Activated CD4-positive, alpha-beta T cell treated with anti-CD3 and anti-CD28 coated beads, Interleukin-2, amount 50 U/mL, for 1 hour (primary cell): ENCODE results near the gene ABHD17A.
A peak's percentile ranks its signal among the peaks of the same experiment; 100 is the strongest.

Source experiments
- DNase-seq: peaks from one replicate; pipeline ENCODE4 v3.0.0-alpha.2; 2020

Gene ABHD17A

GRCh38 chr19:1851654-1852580 is 33.4 kb downstream of the ABHD17A start:
- DNase-seq = peak; percentile 64

GRCh38 chr19:1850809-1851653 is 34.3 kb downstream of the ABHD17A start:
- DNase-seq = no peak

DNA sequence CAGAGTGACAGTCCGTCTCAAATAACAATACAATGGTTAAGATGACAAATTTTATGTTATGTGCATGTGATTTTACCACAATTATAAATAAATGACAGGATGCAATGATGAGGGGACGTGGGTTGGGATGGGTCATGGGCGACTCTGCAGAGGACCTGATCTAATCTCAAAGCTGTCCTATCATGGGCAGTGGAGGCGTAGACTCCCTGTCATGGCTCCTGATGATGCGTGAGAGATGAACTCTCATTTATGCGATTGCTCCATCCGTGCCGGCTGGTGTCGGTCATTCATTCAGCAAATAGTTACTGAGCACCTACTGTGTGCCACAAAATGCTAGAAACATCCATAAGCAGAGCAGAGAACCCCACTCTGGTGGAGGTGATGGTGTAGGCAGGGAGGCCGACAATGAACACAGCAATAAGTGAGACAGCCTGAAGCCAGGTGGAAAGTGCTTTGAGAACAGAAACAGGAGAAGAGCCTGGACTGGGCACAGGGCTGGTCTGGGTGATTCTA is 35.4 kb downstream of the ABHD17A start:
- no peak for DNase-seq

DNA sequence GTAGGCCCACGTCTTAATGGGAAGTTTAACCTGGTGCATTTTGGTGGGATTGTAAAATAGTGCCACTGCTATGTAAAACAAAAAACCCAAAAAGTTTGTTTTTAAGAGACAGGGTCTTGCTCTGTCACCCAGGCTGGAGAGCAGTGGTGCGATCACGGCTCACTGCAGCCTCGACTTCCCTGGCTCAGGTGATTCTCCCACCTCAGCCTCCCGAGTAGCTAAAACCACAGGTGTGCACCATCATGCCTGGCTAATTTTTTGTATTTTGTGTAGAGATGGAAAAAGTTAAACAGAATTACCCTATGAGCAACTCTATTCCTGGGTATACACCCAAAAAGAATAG is 36.2 kb downstream of the ABHD17A start:
- no peak for DNase-seq

DNA sequence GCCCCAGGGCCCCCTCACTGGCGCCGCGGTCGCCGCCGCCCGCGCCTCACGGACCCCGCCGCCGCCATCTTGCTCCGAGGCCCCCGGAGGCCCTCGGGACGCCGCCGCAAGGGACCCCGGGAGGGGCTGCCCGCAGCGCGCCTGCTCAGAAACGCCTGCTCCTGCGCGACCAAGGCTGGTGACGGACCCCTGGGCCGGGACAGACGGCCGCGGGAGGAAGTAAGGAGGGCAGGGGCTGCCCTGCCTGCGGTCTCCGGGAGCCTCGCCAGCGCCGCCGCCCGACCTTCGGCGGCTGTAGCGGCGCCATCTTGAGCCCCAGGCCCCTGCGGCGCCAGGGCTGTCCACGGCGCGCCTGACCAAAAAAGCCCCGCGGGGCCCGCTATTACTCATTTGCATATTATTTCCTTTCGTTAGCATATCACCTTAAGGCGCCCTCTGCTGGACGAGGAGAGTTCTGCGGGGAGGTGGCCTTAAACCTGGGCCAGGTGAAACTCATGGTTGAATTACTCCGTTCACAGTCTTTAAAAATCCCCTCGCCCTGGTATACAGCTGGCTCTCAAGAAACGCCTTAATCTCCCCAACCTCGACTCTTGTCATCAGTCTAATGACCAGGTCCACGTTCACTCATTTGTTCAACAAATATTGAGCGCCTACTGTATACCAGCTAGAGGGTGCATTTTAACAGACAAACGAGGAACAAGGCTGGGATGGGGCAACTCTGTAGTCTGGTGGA is 36.7 kb downstream of the ABHD17A start, which contains the start of gene REXO1:
REXO1 (minus strand) TSS at position 85 of the 733 bp plus-strand sequence. CDS start 125 bp downstream, outside the sequence.
- peak; percentile 99 for DNase-seq

DNA sequence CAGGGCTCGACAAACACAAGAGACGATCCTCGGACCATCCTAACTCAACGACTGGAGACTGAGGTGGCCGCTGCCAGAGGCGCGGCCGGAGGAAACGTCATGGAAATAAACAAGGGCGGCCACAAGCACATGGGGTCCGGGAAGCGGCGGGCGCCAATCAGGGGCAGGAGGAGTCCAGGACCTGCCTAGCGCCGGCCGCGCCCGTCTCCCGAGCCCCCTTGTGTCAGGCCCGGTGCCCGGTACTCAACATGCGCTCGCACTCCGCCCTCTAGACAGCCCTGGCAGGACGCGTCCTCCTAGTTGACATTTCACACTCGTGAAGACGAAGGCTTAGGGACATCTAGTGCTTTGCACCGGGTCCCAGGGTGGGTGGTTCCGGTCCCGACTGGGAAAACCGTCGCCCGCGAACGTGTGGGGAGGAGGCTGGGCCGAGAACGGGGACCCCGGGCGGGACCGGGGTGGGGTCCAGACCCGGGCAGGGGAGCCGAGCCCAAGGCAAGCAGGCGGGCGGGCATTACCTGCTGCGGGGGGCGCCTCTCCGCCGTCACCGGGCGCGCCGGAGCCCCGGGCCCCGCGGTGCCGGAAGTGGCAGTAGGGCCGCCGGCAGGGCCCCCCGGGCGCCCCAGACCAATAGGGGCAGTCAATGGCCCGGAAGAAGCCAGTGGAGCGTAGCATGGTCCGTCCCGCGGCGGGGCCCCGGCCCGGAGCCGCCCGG is 37.5 kb downstream of the ABHD17A start:
- no peak for DNase-seq

GRCh38 chr19:1847348-1847683 is 38.0 kb downstream of the ABHD17A start:
- no peak for DNase-seq

- DNase-seq = no peak
Observed at GRCh38 chr19:1846517-1847204, 38.6 kb downstream of the ABHD17A start.

- no peak for DNase-seq
Observed at GRCh38 chr19:1845642-1846041, 39.7 kb downstream of the ABHD17A start.

DNA sequence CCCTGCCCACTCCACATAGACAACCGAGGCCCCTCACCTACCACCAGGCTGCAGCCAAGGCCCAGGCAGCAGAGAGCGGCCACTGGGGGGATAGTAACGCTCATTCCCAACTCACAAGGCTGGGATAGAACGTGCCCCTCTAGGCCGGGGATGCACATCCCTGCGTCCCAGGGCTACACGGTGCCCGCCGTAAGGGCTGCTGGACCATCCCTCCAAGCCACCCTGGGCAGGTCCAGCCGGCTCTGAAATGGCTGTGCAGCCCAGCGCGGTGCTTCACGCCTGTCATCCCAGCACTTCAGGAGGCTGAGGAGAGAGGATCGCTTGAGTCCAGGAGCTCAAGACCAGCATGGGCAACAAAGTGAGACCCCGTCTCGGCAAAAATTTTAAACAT is 40.2 kb downstream of the ABHD17A start:
- no peak for DNase-seq

- DNase-seq = no peak
Observed at GRCh38 chr19:1844513-1845124, 40.7 kb downstream of the ABHD17A start.

GRCh38 chr19:1843646-1844394 is 41.5 kb downstream of the ABHD17A start:
- DNase-seq = no peak

DNA sequence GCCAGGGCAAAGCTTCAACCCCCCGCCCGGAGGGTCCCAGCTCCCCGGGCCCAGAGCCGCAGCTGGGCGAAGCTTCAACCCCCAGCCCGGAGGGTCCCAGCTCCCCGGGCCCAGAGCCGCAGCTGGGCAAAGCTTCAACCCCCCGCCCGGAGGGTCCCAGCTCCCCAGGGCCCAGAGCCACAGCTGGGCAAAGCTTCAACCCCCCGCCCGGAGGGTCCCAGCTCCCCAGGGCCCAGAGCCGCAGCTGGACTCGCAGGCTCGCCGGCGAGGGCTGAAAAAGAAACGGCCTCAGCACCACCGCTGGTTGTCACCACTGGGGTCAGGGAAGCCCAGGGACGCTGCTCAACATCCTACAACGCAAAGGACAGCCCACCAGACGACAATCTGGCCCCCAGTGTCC is 42.2 kb downstream of the ABHD17A start:
- no peak for DNase-seq

DNA sequence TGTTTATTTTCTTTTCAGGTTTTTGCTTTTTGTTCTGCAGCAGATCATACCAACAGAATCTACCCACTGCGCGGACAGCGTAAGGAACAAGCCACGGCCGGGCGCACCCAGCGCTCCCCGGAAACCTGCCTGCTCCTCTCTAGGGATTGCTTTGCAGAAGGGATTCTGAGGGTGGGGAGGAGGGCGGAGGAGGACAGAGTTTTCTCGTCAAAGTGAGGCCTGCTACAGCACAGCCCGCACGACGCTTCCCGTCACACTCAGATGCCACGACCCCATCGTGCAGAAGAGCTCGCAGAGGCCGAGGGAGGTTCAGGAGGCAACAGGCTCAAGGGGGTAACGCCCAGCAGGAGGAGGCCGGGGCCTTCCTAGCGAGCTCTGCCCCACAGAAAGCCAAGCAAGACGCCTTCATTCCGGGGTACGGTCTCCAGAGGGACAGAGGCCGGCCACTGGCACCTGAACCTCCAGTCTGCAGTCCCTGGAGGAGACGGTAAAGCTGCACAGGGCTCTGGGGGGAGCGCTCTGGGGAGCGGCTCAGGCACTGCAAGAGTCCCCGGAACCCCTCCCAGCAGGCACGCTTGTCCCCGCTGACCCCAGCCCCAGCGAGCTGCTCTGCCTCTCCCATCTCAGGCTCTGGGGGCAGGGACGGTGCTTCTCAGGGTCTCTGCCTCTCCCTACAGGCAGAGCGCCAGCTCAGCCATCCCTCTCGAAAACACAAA is 43.9 kb downstream of the ABHD17A start:
- no peak for DNase-seq

GRCh38 chr19:1840541-1841115 is 44.7 kb downstream of the ABHD17A start:
- no peak for DNase-seq

DNA sequence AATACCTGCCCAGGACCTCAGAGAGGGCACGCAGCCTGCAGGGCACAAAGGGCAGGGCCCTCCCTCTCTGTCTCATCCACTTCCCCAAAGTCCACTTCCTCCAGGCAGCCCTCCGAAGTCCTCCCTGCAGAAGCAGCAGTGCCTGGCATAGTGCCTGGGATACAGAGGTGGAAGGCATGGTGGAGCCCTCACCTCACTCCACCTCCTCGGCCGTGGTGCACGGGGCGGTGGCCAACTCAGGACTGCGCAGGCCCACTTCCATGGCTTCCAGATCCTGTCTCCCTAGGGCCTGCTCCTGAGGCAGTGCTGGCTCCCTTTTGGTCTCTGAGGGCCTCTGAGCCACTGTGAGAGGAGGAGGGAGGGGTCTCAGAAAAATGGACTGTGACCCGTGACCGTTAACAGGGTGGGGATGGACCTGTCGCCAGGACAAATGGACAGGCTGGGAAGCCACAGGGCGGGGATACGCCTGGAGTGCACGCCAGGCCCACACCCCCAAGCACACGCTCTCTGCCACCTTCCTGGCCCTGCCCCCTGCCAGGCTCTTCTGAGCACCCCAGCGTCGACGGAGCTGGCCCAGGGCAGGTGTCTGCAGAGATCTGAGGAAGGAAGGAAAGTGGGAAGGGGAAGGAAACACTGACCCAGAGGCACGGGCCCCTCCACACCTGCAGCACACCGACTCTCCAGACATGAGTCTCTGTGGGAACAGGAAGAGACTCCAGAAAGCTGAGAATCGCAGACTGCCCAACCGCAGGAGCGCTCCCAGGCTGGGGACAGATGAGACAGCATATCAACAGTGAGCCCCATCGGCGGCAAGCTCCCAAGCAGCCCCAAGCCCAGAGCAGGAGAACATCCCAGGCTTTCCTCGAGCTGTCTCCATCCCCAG is 45.4 kb downstream of the ABHD17A start:
- no peak for DNase-seq

DNA sequence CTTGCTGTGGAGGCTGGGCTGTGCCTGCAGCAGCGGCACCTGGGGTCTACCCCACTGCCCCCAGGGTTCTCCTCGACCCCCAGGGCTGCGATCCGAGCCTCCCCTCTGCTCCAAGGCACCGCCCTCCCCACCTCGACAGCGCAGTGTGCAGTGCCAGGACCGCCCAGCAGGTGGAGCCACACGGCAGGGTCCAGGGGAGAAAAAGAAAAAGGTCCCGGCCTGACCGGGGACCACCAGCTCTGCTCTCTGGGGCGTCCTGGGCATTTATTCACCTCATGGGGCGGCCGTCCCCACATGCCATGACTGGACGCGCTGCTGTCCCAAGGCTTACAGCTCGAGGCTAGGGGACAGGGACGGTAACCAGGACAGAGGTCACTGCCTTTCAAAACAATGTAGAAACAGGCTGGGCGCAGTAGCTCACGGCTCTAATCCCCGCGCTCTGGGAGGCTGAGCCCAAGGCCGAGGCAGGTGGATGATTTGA is 47.6 kb downstream of the ABHD17A start:
- peak; percentile 62 for DNase-seq

DNA sequence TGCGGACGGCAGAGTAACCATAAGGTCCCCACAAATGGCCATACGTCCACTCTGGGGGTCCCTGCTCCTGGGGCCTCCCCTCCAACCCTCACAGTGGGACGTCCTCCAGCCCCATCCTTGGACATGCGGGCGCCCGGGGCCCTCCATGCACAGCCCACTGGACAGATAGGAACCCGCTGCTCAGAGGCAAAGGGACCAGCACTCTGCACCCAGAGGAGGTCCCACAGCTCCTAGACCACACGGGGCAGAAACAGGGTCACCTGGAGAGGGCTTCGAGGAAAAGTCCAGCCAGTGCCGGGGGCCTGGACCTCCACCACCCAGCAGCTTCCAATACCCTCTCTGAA is 48.1 kb downstream of the ABHD17A start:
- no peak for DNase-seq
